CD4-positive, alpha-beta T cell (primary cell): ENCODE results near the gene ATL1. TPM values are rescaled to one million over a fixed set of nuclear protein-coding genes. Genes with fewer than 3 reads are reported as not detected.

ENCODE experiments used
- ATAC-seq: fragments of 200-7000 bp; cut with Tn5 transposase; one replicate; pipeline ENCODE4 v1.10.0; 2022; ENCODE audit warnings: mild to moderate bottlenecking; ENCODE audit not compliant: poor library complexity
- CTCF ChIA-PET: fragments of 350-600 bp; sonication (Branson Sonifier 250); formaldehyde crosslinking; loops from one replicate; lab custom pipeline; 2021; ENCODE audit warnings: antibody characterized with exemption, inconsistent platforms; lab: Charles Lee
- POLR2A ChIA-PET: fragments of 350-600 bp; sonication (Branson Sonifier 250); formaldehyde crosslinking; loops from one replicate; lab custom pipeline; 2021; ENCODE audit warnings: antibody characterized with exemption, inconsistent platforms; lab: Charles Lee
- DNase-seq, 14 experiments: peaks; one replicate each; pipeline ENCODE4 v3.0.0-alpha.2; 2013 to 2020; ENCODE audit warnings: mixed read lengths in 2 of 14
- H3K27ac ChIP-seq, 2 donors: one replicate each; pipeline versions ENCODE4 v1.5.1 to v1.7.0; 2013; ENCODE audit warnings: low read length in 2 of 2, low read depth in 1 of 2, mild to moderate bottlenecking in 1 of 2
- H3K27me3 ChIP-seq, 2 experiments: 1 replicate in 1 of 2; 2 replicates in 1 of 2; pipeline versions ENCODE4 v1.6.1 to v1.7.0; 2013; ENCODE audit warnings: low read length in 2 of 2, control low read depth in 1 of 2, mild to moderate bottlenecking in 1 of 2, moderate library complexity in 1 of 2; ENCODE audit not compliant: insufficient read depth in 2 of 2, control insufficient read depth in 1 of 2
- H3K36me3 ChIP-seq: one replicate; pipeline ENCODE4 v1.6.1; 2013; ENCODE audit warnings: low read length, control low read depth; ENCODE audit not compliant: insufficient read depth
- H3K4me1 ChIP-seq: one replicate; pipeline ENCODE4 v1.6.1; 2013; ENCODE audit warnings: low read length, control low read depth; ENCODE audit not compliant: insufficient read depth
- H3K4me3 ChIP-seq: one replicate; pipeline ENCODE4 v1.5.1; 2013; ENCODE audit warnings: mild to moderate bottlenecking, low read length, moderate library complexity
- H3K9me3 ChIP-seq, 2 experiments: 1 replicate in 1 of 2; 2 replicates in 1 of 2; pipeline versions ENCODE4 v1.6.1 to v1.7.0; 2013; ENCODE audit warnings: low read length in 2 of 2, mild to moderate bottlenecking in 2 of 2, control low read depth in 1 of 2, moderate library complexity in 1 of 2; ENCODE audit not compliant: control insufficient read depth in 1 of 2, insufficient read depth in 1 of 2
- H3K27ac Mint-ChIP-seq: one replicate; pipeline ENCODE4 v1.8.0; 2020; ENCODE audit warnings: mixed read lengths
- H3K27me3 Mint-ChIP-seq: one replicate; pipeline ENCODE4 v1.8.0; 2021; ENCODE audit warnings: mixed read lengths
- H3K36me3 Mint-ChIP-seq: one replicate; pipeline ENCODE4 v1.8.0; 2021; ENCODE audit warnings: low read depth, mixed read lengths
- H3K4me1 Mint-ChIP-seq: one replicate; pipeline ENCODE4 v1.8.0; 2021; ENCODE audit warnings: low read depth, mixed read lengths
- H3K4me3 Mint-ChIP-seq: one replicate; pipeline ENCODE4 v1.8.0; 2020; ENCODE audit warnings: mild to moderate bottlenecking, mixed read lengths
- H3K9me3 Mint-ChIP-seq: one replicate; pipeline ENCODE4 v1.8.0; 2020; ENCODE audit warnings: mixed read lengths
- CTCF ChIP-seq: fragments of 200-600 bp; IDR thresholded peaks from one replicate; pipeline ENCODE4 v1.8.0; 2022; ENCODE audit warnings: antibody characterized with exemption, mild to moderate bottlenecking
- intact Hi-C, 2 experiments: fragments of 100-400 bp; cut with DNase I in 1 of 2; cut with micrococcal nuclease in 1 of 2; formaldehyde crosslinking; loops; one replicate each; pipeline versions ENCODE4 v1.15.1 to v1.9.0; 2023 to 2025; cut with DNase I, micrococcal nuclease
- total RNA-seq, 174 experiments: library from RNA in 2 of 174; stranded (reverse) in 2 of 174; gene quantifications; one replicate each; pipeline ENCODE4 v1.2.3 and lab custom pipeline; 2021 to 2026

ATL1 gene
- total RNA-seq, 2 experiments from 2014 or later = 1.2 TPM

GRCh38 chr14:50573862-50574261, 13.9 kb downstream of the ATL1 start:
- no peak for ATAC-seq
- Mint-ChIP-seq H3K36me3 (peaks cover 38% of the 10 kb centered on the region), H3K4me1 (no peaks in the 10 kb centered on the region), H3K27ac (no peak overlapping the region), H3K9me3 (peaks cover 10% of the 10 kb centered on the region), H3K4me3 (no peak overlapping the region), H3K27me3 (no peaks in the 10 kb centered on the region)
- ChIA-PET POLR2A (no interaction called here), CTCF (no interaction called here)
- Histone ChIP-seq H3K27ac (no peak overlapping the region), H3K27me3 (peaks cover 0 to 6% of the 10 kb centered on the region in 2 experiments), H3K4me1 (no peaks in the 10 kb centered on the region), H3K4me3 (no peak overlapping the region), H3K9me3 (peaks cover 6 to 14% of the 10 kb centered on the region in 2 experiments), H3K36me3 (no peaks in the 10 kb centered on the region)
- intact Hi-C loops = no loop called here
- no peak for DNase-seq
- no peak for TF ChIP-seq CTCF

GRCh38 chr14:50575769-50576168, 15.8 kb downstream of the ATL1 start:
- H3K27me3 Mint-ChIP-seq = no peaks in the 10 kb centered on the region
- no peak overlapping the region for H3K27ac Mint-ChIP-seq
- CTCF ChIA-PET = no interaction called here
- DNase-seq (no peak), ATAC-seq (no peak)
- H3K9me3 Mint-ChIP-seq = peaks cover 6% of the 10 kb centered on the region
- TF ChIP-seq CTCF = no peak
- POLR2A ChIA-PET = no interaction called here
- H3K36me3 ChIP-seq = no peaks in the 10 kb centered on the region
- H3K9me3 ChIP-seq = peaks cover 0 to 3% of the 10 kb centered on the region in 2 experiments
- H3K27ac ChIP-seq = no peak overlapping the region
- H3K4me3 Mint-ChIP-seq = no peak overlapping the region
- peaks cover 0 to 6% of the 10 kb centered on the region in 2 experiments for H3K27me3 ChIP-seq
- intact Hi-C loops = no loop called here
- no peaks in the 10 kb centered on the region for H3K4me1 Mint-ChIP-seq
- no peaks in the 10 kb centered on the region for H3K4me1 ChIP-seq
- peaks cover 25% of the 10 kb centered on the region for H3K36me3 Mint-ChIP-seq
- H3K4me3 ChIP-seq = no peak overlapping the region

- no peak for TF ChIP-seq CTCF
- no peaks in the 10 kb centered on the region for H3K4me1 ChIP-seq
- H3K27me3 ChIP-seq = peaks cover 0 to 6% of the 10 kb centered on the region in 2 experiments
- Mint-ChIP-seq H3K27me3 (no peaks in the 10 kb centered on the region), H3K36me3 (peaks cover 8% of the 10 kb centered on the region), H3K4me3 (no peak overlapping the region), H3K4me1 (no peaks in the 10 kb centered on the region), H3K9me3 (no peaks in the 10 kb centered on the region), H3K27ac (no peak overlapping the region)
- ChIA-PET POLR2A (no interaction called here), CTCF (no interaction called here)
- intact Hi-C loops = no loop called here
- H3K36me3 ChIP-seq = no peaks in the 10 kb centered on the region
- no peak overlapping the region for H3K4me3 ChIP-seq
- DNase-seq = no peak
- no peaks in the 10 kb centered on the region for H3K9me3 ChIP-seq
- ATAC-seq = no peak
- H3K27ac ChIP-seq = no peak overlapping the region
Measured at GRCh38 chr14:50577982-50578381, 18.0 kb downstream of the ATL1 start.
